NB4 (cell line): ENCODE data around the gene EMP1.

ENCODE experiments used
- DNase-seq: peaks from one replicate; pipeline ENCODE4 v3.0.0; 2010; ENCODE audit warnings: low read depth
- H3K4me3 ChIP-seq: one replicate; pipeline ENCODE4 v1.5.1; 2011; ENCODE audit warnings: mild to moderate bottlenecking, low read depth, low read length, moderate library complexity
- CTCF ChIP-seq: IDR thresholded peaks from one replicate; pipeline ENCODE4 v1.5.1; 2012; ENCODE audit warnings: low read depth, low read length
- MYC ChIP-seq: IDR thresholded peaks from 2 replicates; pipeline ENCODE4 v1.6.1; 2011; ENCODE audit warnings: low read depth, low read length
- POLR2A ChIP-seq: IDR thresholded peaks from 2 replicates; pipeline ENCODE4 v1.6.1; 2011; ENCODE audit warnings: mild to moderate bottlenecking; ENCODE audit not compliant: insufficient read length; ENCODE audit errors: extremely low read depth
- TF ChIP-seq, protein P1 (sequence below): IDR thresholded peaks from 2 replicates; pipeline ENCODE4 v1.6.1; 2011; ENCODE audit warnings: low read depth, low read length

Gene EMP1

GRCh38 chr12:13200841-13201240, 4.3 kb downstream of the EMP1 start:
- H3K4me3 ChIP-seq = no peak overlapping the region
- TF ChIP-seq MYC (no peak), POLR2A (no peak), CTCF (no peak)
- TF ChIP-seq, protein P1, sequence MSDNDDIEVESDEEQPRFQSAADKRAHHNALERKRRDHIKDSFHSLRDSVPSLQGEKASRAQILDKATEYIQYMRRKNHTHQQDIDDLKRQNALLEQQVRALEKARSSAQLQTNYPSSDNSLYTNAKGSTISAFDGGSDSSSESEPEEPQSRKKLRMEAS = no peak
- no peak for DNase-seq

GRCh38 chr12:13203034-13203922, 6.8 kb downstream of the EMP1 start:
- peak; percentile 34 for TF ChIP-seq CTCF
- TF ChIP-seq POLR2A = no peak
- TF ChIP-seq, protein P1 = no peak
- TF ChIP-seq MYC = no peak
- no peak overlapping the region for H3K4me3 ChIP-seq
- peak; percentile 60 for DNase-seq

DNA sequence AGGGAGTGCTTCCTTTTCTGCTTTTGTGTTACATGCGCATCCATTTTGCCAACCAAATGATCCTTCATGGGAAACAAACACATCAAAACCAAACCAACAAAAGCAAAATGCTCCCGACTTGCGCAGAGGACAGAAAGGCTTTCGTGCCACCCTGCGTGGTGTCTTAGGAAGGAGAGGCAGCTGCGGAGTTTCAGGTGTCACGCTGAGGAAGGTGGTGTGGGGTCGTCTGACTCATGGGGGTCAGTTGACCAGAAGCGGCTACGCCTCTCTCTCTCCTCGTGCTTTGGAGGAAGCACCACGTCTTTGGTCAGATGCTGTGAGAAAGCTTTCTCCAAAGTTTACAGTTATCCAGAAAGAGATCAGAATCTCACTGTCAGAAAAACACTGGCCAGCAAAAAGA, 7.9 kb downstream of the EMP1 start:
- no peak for DNase-seq
- TF ChIP-seq, protein P1 = no peak
- TF ChIP-seq MYC = no peak
- TF ChIP-seq CTCF = no peak
- no peak for TF ChIP-seq POLR2A
- H3K4me3 ChIP-seq = no peak overlapping the region

GRCh38 chr12:13205809-13206559, 9.5 kb downstream of the EMP1 start:
- peak; percentile 92 for DNase-seq
- TF ChIP-seq CTCF = no peak
- TF ChIP-seq MYC = 0 out of 2 replicates have a peak, but pooled peaks have one; percentile 15
- TF ChIP-seq, protein P1 = 0 out of 2 replicates have a peak, but pooled peaks have one; percentile 38
- no peak for TF ChIP-seq POLR2A
- no peak overlapping the region for H3K4me3 ChIP-seq

- TF ChIP-seq, protein P1 = no peak
- TF ChIP-seq MYC (no peak), CTCF (no peak), POLR2A (no peak)
- DNase-seq = no peak
- no peak overlapping the region for H3K4me3 ChIP-seq
Observed at GRCh38 chr12:13206560-13206897, 10.0 kb downstream of the EMP1 start.
